HG02798 (cell line): ENCODE results near the gene SKIL.

ENCODE experiments used
- ATAC-seq: cut with Tn5 transposase; IDR thresholded peaks from one replicate; pipeline ENCODE4 v1.9.1; 2021; ENCODE audit warnings: mild to moderate bottlenecking; ENCODE audit not compliant: unreplicated experiment, poor library complexity

SKIL gene

DNA sequence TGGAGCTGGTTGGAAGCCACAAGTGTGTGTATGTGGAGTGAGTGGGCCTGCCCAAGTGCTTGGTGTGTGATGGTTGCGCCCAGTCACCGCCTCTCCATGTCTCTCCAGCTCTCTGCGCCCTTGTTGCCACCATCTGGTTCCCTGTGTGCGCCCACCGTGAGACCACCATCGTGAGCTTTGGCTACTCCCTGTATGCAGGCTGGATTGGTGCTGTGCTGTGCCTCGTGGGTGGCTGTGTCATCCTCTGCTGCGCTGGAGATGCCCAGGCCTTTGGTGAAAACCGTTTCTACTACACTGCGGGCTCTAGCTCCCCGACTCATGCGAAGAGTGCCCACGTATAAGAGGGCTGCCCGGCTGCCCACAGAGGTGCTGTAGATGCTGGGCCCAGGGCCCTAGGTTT is 74.9 kb downstream of the SKIL start:
- ATAC-seq, result no peak

DNA sequence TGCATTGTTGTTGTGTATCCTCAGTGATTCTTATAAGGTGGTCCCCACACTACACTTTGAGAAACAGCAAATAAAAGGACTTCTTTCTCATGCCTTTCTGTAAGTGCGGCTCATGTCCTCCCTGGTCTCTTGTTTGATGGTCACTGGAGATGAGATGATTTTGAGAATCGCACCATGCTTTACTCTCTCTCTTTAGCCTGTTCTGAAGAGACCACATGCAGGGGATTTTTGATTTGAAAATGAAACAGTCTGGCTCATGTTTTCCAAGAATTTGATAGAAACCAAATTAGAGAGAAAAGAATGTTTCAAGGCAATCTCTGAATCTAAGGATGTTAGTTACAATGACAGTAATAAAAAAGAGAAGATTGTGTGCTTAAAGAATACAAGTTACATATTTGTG is 79.2 kb downstream of the SKIL start:
- ATAC-seq, result no peak

GRCh38 chr3:170437176-170437575 is 79.7 kb downstream of the SKIL start:
- no peak for ATAC-seq

GRCh38 chr3:170437696-170438407 is 80.3 kb downstream of the SKIL start:
- ATAC-seq, result no peak

DNA sequence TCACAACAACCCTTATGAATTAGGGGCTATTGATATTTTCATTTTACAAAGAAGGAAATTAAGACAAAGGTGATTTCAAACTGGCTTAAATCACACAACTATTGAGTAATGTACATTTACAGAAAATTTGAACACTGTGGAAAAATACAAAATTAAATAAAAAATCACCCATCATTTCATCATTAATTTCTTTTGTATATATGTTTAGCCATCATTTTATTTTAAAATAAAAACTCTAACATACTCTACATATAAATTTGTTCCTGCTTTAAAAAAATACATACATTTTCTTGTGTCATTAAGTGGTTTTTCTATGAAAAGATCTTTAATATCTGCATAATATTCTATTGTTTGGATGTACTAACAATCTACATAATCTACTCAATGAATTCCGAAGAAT is 81.3 kb downstream of the SKIL start:
- ATAC-seq, result no peak

- no peak for ATAC-seq
Observed at GRCh38 chr3:170440344-170440743, 82.8 kb downstream of the SKIL start.

GRCh38 chr3:170441412-170441811 is 83.9 kb downstream of the SKIL start:
- no peak for ATAC-seq

DNA sequence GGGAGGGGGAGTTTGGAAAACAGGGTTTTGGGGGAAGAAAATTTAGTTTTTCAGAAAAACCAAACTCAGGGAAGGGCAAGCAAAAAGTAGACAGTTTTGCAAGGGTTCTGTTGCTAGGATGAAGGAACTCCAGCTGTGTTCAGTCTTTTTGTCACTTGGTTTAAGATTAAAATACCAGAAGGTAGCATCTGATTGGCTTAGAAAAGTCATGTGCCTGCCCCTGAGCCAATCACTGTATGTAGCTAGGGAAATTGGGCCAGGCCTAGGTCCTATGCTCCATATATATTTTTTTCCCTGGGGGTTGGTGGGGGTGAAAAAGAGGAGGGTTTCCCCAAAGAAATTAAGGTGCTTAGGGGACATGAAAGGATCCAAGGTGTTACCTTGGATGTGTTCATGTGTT is 85.4 kb downstream of the SKIL start:
- no peak for ATAC-seq

GRCh38 chr3:170443457-170443856 is 85.9 kb downstream of the SKIL start:
- ATAC-seq, result no peak
